ENCODE measurements around the gene CAPN13.

Gene CAPN13

GRCh38 chr2:30679426-30680088 is 127.7 kb downstream of the CAPN13 start:
- no peak for DNase-seq

DNA sequence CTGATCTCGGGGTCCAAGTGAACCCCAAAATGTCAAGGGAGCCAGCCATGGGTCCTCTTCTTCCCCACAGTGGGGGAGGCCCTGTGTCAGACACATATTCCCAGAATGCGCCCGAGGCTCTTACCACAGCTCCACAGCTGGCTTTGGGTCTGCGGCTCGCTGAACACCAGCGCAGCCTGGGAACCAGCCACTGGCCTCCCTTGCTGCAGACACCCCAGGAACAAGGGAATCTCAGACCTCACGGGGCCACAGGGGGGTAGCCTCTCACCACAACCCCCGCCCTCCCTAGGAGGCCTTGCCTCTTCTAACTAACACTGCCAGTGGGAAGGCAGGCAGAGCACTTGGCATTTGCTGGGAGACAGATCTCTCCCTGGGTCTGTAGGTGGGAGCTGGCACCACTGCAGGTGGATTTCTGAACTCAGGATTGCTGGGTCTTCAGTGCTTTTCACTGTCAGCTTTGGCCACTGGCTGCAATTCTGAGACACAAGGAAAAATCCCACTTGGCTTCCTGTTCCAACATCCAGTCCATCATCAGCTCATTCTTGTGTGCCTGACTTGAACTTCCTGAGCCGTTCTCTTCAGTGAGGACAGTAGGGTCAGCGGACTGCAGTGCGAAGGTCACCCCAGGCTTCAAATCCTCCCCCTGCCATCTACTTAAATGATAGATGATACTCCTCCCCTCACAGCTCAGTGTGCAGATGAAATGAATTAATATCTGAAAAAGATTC is 128.7 kb downstream of the CAPN13 start:
- no peak for DNase-seq

DNA sequence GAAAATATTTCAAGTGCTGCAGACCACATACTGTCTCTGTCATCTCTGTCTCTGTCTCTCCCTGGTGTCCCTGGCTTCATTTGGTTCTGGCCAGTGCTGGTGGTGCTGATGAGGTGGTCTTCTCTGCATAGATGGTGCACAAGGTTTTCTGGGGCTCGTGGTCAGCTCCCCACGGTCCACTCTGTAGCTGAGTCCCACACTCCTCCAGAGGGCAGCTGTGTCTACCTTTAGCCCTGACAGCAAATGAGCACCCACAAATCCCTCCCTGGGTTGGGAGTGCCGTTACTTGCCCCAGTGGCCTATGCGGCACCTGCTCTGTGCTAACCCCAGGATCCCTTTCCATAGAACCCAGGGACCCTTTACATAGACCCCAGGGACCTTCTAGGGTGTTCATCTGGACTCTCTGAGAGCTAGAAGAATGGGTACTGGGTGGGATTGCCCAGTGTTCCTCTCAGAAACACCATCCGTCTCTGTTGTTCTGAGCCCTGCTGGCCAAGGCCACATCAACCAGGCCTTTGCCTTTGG is 129.3 kb downstream of the CAPN13 start:
- no peak for DNase-seq

GRCh38 chr2:30677231-30677630 is 130.0 kb downstream of the CAPN13 start:
- DNase-seq: no peak

DNA sequence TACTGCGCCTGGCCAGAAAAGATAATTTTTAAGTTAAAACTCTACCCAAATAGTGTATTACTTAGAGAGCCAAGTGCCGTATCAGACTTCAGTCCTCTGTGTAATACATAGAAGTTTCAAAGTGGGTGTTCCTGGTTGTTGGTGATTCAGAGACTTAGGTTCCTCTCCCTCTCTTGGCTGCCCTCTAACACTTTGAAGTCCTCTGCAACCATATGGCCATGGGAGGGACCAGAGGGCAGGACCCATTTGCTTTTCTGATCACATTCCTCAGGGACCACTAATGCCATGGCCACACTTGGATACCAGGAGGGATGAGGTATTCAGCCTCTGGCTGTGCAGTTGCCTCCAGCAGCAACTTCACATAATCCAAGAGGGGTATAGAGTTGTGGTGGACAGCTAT is 131.5 kb downstream of the CAPN13 start:
- no peak for DNase-seq

DNA sequence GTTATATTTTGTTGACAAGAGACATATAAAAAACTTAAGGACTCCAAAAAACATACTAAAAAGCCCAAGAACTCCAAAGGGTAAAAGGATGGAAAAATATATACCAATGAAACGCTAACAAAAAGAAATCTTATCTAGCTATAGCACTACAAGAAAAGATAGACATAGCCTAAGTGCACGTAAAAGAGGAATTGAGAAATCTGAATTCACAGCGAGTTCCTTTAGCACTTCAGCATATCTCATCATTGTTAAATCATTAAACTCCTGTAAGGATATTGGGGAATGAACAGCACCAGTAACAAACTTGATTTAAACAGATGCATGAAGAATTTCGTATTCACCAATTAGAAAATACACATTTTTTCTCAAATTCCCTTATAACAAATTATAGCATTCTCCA is 134.1 kb downstream of the CAPN13 start:
- DNase-seq: no peak
